ENCODE data around the gene TAGLN2.

The TAGLN2 gene

DNA sequence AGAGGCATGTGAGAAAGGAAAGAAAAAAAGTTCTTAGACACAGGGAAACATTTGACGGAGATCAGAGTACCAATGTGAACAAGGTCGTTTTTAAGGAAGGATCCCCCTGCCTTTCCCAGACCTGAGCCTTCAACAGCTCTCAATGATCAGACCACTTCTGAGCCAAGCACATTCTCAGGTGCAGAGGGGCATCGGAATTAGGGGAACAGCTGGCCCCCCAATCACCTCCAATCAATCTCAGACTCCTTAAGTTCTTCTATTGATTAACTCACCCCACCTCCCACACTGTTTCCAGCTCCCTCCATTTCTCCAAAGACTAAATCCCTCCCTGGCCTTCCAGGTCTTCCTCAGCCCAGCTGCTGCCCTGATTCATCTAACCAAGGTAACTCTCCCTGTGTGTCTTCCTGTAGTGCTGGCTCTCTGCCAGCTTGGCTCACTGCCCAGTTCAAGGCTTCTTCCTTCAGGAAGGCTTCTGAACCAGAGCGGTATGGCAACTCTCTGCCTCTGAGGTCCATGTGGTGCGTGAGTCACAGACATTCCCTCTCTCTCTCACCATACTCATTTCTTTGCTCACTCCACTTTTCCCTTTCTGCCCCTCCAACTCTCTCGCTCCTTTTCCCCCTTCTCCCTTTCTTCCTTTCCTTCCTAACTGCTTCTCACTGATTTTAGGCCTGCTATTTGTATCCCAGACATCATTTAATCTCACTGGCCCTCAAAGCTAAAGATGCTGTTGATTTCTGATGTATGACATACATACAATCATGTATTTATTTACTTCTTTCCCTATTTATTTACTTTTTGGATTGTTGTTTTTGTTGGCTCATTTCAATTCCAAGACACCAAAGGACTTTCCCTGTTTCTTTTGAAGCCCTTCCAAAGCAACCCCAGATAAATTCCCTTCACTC lies 43.4 kb downstream of the TAGLN2 start:
- Histone ChIP-seq H3K27ac (replicated peaks) (no peak overlapping the region), H3K27me3 (ENCODE audit: insufficient read depth, poor library complexity, severe bottlenecking) (no peaks in the 10 kb centered on the region), H3K4me3 (replicated peaks; ENCODE audit: insufficient read depth, low read length) (no peak overlapping the region)
- TF ChIP-seq SPI1 (IDR thresholded peaks at IDR 0.05; ENCODE audit: borderline replicate concordance, low read depth) (no peak), REST (IDR thresholded peaks at IDR 0.05; ENCODE audit: insufficient replicate concordance, low read depth) (no peak), POLR2AphosphoS5 (IDR thresholded peaks at IDR 0.05; ENCODE audit: low read depth) (no peak), GABPA (IDR thresholded peaks at IDR 0.05; ENCODE audit: low read depth) (no peak)
- TF ChIP-seq, protein P1, sequence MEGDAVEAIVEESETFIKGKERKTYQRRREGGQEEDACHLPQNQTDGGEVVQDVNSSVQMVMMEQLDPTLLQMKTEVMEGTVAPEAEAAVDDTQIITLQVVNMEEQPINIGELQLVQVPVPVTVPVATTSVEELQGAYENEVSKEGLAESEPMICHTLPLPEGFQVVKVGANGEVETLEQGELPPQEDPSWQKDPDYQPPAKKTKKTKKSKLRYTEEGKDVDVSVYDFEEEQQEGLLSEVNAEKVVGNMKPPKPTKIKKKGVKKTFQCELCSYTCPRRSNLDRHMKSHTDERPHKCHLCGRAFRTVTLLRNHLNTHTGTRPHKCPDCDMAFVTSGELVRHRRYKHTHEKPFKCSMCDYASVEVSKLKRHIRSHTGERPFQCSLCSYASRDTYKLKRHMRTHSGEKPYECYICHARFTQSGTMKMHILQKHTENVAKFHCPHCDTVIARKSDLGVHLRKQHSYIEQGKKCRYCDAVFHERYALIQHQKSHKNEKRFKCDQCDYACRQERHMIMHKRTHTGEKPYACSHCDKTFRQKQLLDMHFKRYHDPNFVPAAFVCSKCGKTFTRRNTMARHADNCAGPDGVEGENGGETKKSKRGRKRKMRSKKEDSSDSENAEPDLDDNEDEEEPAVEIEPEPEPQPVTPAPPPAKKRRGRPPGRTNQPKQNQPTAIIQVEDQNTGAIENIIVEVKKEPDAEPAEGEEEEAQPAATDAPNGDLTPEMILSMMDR (IDR thresholded peaks at IDR 0.05; ENCODE audit: insufficient read depth, low read length) = no peak
- DNase-seq (ENCODE audit: low read depth in 1 of 2, low spot score in 1 of 2) = peak; percentile 55 to 98

DNA sequence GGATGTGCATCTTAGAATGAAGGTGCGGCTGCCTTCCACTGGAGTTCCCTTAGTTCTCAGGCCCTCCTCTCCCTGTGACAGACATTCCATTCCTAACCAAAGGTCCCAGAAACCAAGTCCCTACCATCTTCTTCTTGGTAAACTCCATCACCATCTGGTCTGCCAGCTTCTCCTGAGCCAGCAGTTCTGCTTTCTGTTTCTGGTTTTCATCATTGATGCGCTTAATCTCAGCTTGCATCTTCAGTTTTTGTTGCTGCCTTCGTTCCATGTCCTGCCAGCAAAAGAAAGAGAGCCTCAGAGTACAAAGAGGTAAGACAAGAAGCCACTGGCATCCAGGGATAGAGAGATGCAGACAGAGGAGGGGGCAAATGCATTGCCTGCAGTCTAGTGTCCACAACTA lies 44.9 kb downstream of the TAGLN2 start:
- H3K4me3 ChIP-seq (replicated peaks; ENCODE audit: insufficient read depth, low read length) = no peak overlapping the region
- no peaks in the 10 kb centered on the region for H3K27me3 ChIP-seq (ENCODE audit: insufficient read depth, poor library complexity, severe bottlenecking)
- H3K27ac ChIP-seq (replicated peaks) = no peak overlapping the region
- TF ChIP-seq POLR2AphosphoS5 (IDR thresholded peaks at IDR 0.05; ENCODE audit: low read depth) (no peak), REST (IDR thresholded peaks at IDR 0.05; ENCODE audit: insufficient replicate concordance, low read depth) (no peak), SPI1 (IDR thresholded peaks at IDR 0.05; ENCODE audit: borderline replicate concordance, low read depth) (peak; percentile 45; the same call in 1 of the 2 replicates)
- TF ChIP-seq, protein P1 (IDR thresholded peaks at IDR 0.05; ENCODE audit: insufficient read depth, low read length) = no peak
- DNase-seq (ENCODE audit: low read depth in 1 of 2, low spot score in 1 of 2) = peak in 1 of 2 experiments; percentile 8

- Histone ChIP-seq H3K4me3 (replicated peaks; ENCODE audit: insufficient read depth, low read length) (no peak overlapping the region), H3K27me3 (ENCODE audit: insufficient read depth, poor library complexity, severe bottlenecking) (no peaks in the 10 kb centered on the region), H3K27ac (replicated peaks) (no peak overlapping the region)
- TF ChIP-seq SPI1 (IDR thresholded peaks at IDR 0.05; ENCODE audit: borderline replicate concordance, low read depth) = no peak
- TF ChIP-seq, protein P1 (IDR thresholded peaks at IDR 0.05; ENCODE audit: insufficient read depth, low read length) = no peak
- peak; percentile 63 to 68 for DNase-seq (ENCODE audit: low read depth in 1 of 2, low spot score in 1 of 2)
Observed at GRCh38 chr1:159879977-159880376, 45.3 kb downstream of the TAGLN2 start.
